Progenitor cell of endocrine pancreas (in vitro differentiated cells): ENCODE results near the gene ARHGAP6. TPM values are rescaled to one million over a fixed set of nuclear protein-coding genes. Genes with fewer than 3 reads are reported as not detected.

Experiments
- DNase-seq: peaks from one replicate; pipeline ENCODE4 v3.0.0; 2021; ENCODE audit warnings: low spot score; ENCODE audit not compliant: unreplicated experiment
- H3K27ac Mint-ChIP-seq: 2 replicates; pipeline ENCODE4 v1.8.0; 2021; ENCODE audit warnings: mild to moderate bottlenecking, moderate library complexity, mixed read lengths
- H3K27me3 Mint-ChIP-seq: 2 replicates; pipeline ENCODE4 v1.8.0; 2021; ENCODE audit warnings: mixed read lengths
- H3K36me3 Mint-ChIP-seq: 2 replicates; pipeline ENCODE4 v1.8.0; 2022; ENCODE audit warnings: mixed read lengths; ENCODE audit not compliant: insufficient read depth
- H3K4me1 Mint-ChIP-seq: 2 replicates; pipeline ENCODE4 v1.8.0; 2021; ENCODE audit warnings: low read depth, mixed read lengths
- H3K4me3 Mint-ChIP-seq: 2 replicates; pipeline ENCODE4 v1.8.0; 2021; ENCODE audit warnings: low read depth, mild to moderate bottlenecking, moderate library complexity, mixed read lengths
- H3K9me3 Mint-ChIP-seq: 2 replicates; pipeline ENCODE4 v1.8.0; 2021; ENCODE audit warnings: low read depth, mixed read lengths
- CTCF ChIP-seq: fragments of 200-600 bp; sonication (generic); IDR thresholded peaks from one replicate; pipeline ENCODE4 v1.5.0; 2021; ENCODE audit warnings: antibody characterized with exemption, mild to moderate bottlenecking; ENCODE audit not compliant: unreplicated experiment
- total RNA-seq: library from RNA; stranded (reverse); gene quantifications from 2 replicates; pipeline ENCODE4 v1.2.1, GENCODE V29; 2021

The ARHGAP6 gene
- total RNA-seq, 1 donor from 2014 or later: 1.9 TPM

- H3K27me3 Mint-ChIP-seq: no peaks in the 10 kb centered on the region
- H3K4me3 Mint-ChIP-seq: no peak overlapping the region
- peaks cover 12% of the 10 kb centered on the region for H3K4me1 Mint-ChIP-seq
- DNase-seq: no peak
- peaks cover 1% of the 10 kb centered on the region for H3K36me3 Mint-ChIP-seq
- H3K9me3 Mint-ChIP-seq: peaks cover 31% of the 10 kb centered on the region
- TF ChIP-seq CTCF: no peak
- no peak overlapping the region for H3K27ac Mint-ChIP-seq
Observed at GRCh38 chrX:11386001-11386523, 279.7 kb downstream of the ARHGAP6 start.

GRCh38 chrX:11382930-11383329 lies 282.8 kb downstream of the ARHGAP6 start:
- peaks cover 12% of the 10 kb centered on the region for H3K4me1 Mint-ChIP-seq
- no peak overlapping the region for H3K4me3 Mint-ChIP-seq
- H3K27me3 Mint-ChIP-seq: no peaks in the 10 kb centered on the region
- peaks cover 30% of the 10 kb centered on the region for H3K9me3 Mint-ChIP-seq
- H3K27ac Mint-ChIP-seq: no peak overlapping the region
- TF ChIP-seq CTCF: no peak
- DNase-seq: no peak
- peaks cover 1% of the 10 kb centered on the region for H3K36me3 Mint-ChIP-seq

- TF ChIP-seq CTCF: peak; percentile 58
- Mint-ChIP-seq H3K4me1 (peaks cover 9% of the 10 kb centered on the region), H3K27me3 (no peaks in the 10 kb centered on the region), H3K27ac (no peak overlapping the region), H3K36me3 (peaks cover 1% of the 10 kb centered on the region), H3K9me3 (peaks cover 35% of the 10 kb centered on the region), H3K4me3 (no peak overlapping the region)
- DNase-seq: no peak
Observed at GRCh38 chrX:11381464-11381863, 284.3 kb downstream of the ARHGAP6 start.

- Mint-ChIP-seq H3K36me3 (no peaks in the 10 kb centered on the region), H3K9me3 (peaks cover 40% of the 10 kb centered on the region), H3K4me1 (peaks cover 8% of the 10 kb centered on the region), H3K4me3 (no peak overlapping the region), H3K27me3 (no peaks in the 10 kb centered on the region), H3K27ac (no peak overlapping the region)
- DNase-seq: no peak
- TF ChIP-seq CTCF: no peak
Observed at GRCh38 chrX:11380187-11380844, 285.4 kb downstream of the ARHGAP6 start.

- Mint-ChIP-seq H3K36me3 (no peaks in the 10 kb centered on the region), H3K9me3 (peaks cover 27% of the 10 kb centered on the region), H3K4me1 (peaks cover 16% of the 10 kb centered on the region)
Observed at GRCh38 chrX:11376163-11376562, 289.6 kb downstream of the ARHGAP6 start.

More at GRCh38 chrX:11376163-11376562, 289.6 kb downstream of the ARHGAP6 start:
- DNase-seq: no peak
- Mint-ChIP-seq H3K27ac (no peak overlapping the region), H3K27me3 (no peaks in the 10 kb centered on the region), H3K4me3 (no peak overlapping the region)
- no peak for TF ChIP-seq CTCF
